HTR-8/SVneo (cell line): Measurements from ENCODE around the gene SENP7.
A peak's percentile ranks its signal among the peaks of the same experiment; 100 is the strongest.
"Not testable (repeated sequence)": the region's sequence is repeated elsewhere in the genome, so short reads cannot be mapped to it uniquely, and the experiment has no call there.

ENCODE experiments used
- DNase-seq: peaks from one replicate; pipeline ENCODE4 v3.0.0; 2011; ENCODE audit warnings: low spot score, mixed read lengths; ENCODE audit not compliant: insufficient read length
- FAIRE-seq: peaks from 2 replicates; lab custom pipeline; 2011; peaks lifted over from hg19 to GRCh38; lab: Jason Lieb, UNC

SENP7 gene

GRCh38 chr3:101351829-101352228 is 161.2 kb downstream of the SENP7 start:
- FAIRE-seq = no peak
- no peak for DNase-seq

DNA sequence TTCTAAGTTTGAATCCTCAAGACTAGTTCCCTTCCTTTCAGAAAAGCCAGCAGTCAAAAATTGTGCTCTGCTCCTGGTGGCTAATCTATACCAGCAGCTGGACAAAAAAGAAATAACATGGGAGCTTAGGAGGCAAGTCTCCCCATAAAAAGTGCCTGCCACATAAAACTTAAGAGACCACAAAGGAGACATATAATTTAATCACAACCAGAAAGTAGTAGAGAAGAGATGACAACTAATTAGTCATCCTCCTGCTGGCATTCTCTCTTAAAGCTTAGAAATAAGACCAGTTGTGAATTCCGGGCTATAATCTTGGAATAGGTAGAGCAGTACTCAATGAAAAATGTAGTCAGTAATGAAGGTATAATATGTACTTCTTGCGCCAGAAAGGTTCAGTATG is 172.4 kb downstream of the SENP7 start:
- FAIRE-seq (no peak), DNase-seq (no peak)

- FAIRE-seq (no peak), DNase-seq (no peak)
Observed at GRCh38 chr3:101333883-101334282, 179.1 kb downstream of the SENP7 start.

GRCh38 chr3:101329016-101329673 is 183.9 kb downstream of the SENP7 start:
- FAIRE-seq (no peak), DNase-seq (no peak)

DNA sequence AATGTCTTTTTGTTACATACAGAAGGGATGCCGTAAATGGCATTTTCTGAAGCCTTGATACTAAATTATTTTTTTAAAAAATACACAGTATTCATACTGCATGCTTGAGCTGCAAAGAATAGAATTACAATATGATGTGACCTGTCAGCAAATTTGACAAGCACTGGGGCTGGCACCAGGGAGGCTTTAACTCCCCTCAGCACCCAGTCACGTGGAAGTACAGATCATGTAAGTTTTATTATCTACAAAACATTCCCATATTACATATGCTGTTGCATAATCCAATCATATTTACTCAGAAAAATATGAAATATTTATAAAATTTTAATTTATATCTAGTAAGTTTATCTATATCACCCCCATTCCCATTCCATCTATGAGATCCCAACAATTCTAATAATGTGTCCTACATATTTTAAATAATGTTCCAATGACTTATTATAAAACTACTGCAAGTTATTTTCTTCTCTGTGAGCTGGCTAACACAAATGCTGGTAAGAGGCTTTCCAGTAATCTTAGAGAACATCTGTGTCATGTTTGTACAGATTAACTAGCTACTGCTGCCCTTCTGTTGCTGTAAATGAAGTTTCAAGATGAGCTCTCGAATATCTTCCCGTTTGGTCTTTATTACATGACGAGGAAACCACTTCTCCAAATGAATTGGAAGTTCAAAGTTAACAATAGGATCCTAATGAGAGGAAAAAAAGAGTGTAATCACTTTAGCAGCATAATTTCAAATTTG is 187.4 kb downstream of the SENP7 start:
- DNase-seq (no peak), FAIRE-seq (no peak)

GRCh38 chr3:101320475-101320874 is 192.5 kb downstream of the SENP7 start, which contains the start of gene IMPG2:
TSS of gene IMPG2 (minus strand) at chr3:101320575. CDS start at chr3:101320372, 203 bp downstream.
- DNase-seq = no peak
- no peak for FAIRE-seq

DNA sequence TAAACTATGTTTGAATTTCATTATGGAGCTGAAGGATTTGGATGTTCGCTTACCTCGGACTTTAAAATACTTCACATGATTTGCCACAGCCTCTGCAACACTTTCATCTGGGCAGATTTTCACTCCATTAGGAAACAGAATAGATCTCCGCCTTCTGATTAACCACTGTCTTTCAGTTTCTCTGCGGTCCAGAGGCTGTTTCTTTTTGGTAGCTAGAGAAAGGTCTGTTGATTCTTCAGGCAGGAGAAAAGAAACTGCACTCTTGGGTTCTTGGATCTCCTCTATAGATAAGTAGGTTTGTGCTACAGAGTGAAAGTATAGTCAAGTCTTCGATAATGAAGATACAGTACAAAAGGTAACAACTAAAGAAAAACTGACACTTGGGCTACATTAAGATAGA is 193.5 kb downstream of the SENP7 start:
- DNase-seq (no peak), FAIRE-seq (no peak)

DNA sequence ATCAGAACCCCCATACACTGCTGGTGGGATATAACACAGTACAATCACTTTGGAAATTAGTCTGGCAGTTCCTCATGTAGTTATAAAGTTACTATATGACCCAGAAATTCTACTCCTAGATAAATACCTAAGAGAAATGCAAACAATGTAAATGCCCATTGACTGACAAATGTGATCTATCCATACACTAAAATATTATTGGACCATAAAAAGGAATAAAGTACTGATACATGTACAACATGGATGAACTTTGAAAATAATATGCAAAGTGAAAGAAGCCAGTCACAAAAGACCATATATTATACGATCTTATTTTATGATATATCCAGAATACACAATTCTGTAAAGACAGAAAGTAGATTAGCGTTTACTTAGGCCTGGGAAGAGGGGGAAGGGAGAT is 200.5 kb downstream of the SENP7 start:
- FAIRE-seq (no peak), DNase-seq (no peak)

GRCh38 chr3:101311676-101312075 is 201.3 kb downstream of the SENP7 start:
- no peak for FAIRE-seq
- DNase-seq = no peak

DNA sequence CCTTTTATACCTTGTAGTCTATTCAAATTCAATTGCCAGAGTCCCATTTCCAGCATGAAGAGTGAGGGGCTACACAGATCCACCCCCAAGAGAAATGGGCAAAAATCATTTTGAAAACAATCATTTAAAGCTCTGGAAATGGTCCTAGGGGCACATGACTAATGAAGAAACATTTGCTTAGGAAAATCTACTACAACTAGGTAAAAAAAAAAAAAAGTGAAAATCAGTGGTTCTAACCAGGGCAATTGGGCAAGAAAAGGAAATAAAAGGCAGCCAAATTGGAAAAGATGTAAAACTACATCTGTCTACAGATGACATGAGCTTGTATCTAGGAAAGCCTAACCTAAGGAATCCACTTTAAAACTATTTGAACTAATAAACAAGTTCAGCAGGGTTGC is 202.0 kb downstream of the SENP7 start:
- no peak for DNase-seq
- no peak for FAIRE-seq

DNA sequence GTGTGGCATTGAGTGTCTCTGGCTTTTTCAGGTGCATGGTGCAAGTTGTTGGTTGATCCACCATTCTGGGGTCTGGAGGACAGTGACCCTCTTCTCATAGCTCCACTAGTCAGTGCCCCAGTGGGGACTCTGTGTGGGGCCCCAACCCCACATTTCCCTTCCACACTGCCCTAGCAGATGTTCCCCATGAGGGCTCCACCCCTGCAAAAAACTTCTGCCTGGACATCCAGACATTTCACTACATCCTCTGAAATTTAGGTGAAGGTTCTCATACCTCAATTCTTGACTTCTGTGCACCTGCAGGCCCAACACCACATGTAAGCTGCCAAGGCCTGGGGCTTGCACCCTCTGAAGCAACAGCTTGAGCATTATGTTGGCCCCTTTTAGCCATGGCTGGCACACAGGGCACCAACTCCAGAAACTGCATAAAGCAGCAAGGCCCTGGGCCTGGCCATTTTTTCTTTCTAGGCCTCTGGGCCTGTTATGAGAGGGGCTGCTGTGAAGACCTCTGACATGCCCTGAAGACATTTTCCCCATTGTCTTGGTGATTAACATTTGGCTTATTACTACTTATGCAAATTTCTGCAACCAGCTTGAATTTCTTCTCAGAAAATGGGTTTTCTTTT is 204.8 kb downstream of the SENP7 start:
- not testable (repeated sequence) for DNase-seq, FAIRE-seq

DNA sequence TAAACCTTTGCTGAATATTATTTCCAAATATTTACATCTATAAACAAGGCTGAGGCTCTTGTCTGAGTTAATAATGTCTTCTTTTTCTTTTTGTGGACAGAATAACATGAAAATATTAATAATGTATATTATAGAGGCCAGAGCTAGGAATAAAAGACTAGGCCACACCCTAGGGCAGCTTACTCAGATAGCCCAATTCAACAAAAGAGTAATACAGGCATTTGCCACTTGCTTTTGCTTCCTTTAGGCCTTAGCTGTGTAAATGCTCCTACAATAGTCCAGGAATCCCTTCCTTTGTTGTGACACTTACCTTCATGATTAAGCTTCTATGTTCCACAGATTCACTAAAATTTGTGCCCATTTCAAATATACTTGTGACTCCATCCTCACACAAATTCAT is 209.2 kb downstream of the SENP7 start:
- FAIRE-seq (no peak), DNase-seq (no peak)

- DNase-seq (no peak), FAIRE-seq (peak; percentile 52)
Observed at GRCh38 chr3:101303089-101303731, 209.8 kb downstream of the SENP7 start.

- FAIRE-seq (no peak), DNase-seq (no peak)
Observed at GRCh38 chr3:101300073-101300472, 212.9 kb downstream of the SENP7 start.

DNA sequence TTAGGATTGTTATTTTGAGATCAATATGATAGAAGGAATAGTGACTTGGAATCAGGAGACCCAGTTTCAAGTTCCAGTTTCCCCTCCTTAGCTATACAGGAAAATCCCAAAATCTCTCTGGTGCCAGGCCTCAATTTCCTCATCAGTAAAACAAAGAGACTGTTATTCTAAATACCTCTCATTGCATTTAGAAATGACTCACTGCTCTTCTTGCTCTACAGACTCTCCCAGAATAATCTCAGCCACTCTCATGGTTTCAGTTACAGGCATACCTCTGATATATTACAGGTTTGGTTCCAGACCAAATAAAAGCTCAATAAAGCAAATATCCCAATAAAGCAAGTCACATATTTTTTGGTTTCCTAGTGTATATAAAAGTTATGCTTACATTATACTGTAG is 221.0 kb downstream of the SENP7 start:
- FAIRE-seq = no peak
- DNase-seq = no peak

- no peak for DNase-seq
- peak; percentile 49 for FAIRE-seq
Observed at GRCh38 chr3:101288294-101288693, 224.7 kb downstream of the SENP7 start.

GRCh38 chr3:101284757-101285156 is 228.3 kb downstream of the SENP7 start:
- DNase-seq (no peak), FAIRE-seq (no peak)

- no peak for FAIRE-seq
Observed at GRCh38 chr3:101281521-101282030, 231.4 kb downstream of the SENP7 start.

GRCh38 chr3:101279765-101280385 is 233.1 kb downstream of the SENP7 start:
- DNase-seq (no peak), FAIRE-seq (peak; percentile 16)

More at GRCh38 chr3:101281521-101282030, 231.4 kb downstream of the SENP7 start:
- no peak for DNase-seq

DNA sequence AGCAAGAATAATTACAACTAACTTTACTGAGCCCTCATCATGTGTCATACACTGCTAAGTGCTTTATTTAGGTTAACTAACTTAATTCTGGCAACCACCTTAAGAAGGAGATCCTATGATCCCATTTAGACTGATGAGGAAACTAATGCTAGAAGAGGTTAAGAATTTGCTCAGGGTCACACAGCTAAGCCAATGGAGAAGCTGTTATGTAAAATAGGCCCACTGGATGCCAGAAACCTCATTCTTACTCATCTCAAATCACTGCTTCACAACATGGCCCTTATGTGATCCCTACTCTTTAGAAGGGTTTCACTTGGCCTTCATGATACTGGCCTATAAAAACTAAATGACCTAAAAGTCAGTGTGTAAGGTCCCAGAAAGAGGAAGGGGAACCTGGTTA is 233.8 kb downstream of the SENP7 start:
- DNase-seq = no peak
- FAIRE-seq = no peak
